T-cell (primary cell): Measurements from ENCODE around the gene PDGFD. TPM values are rescaled to one million over a fixed set of nuclear protein-coding genes. Genes with fewer than 3 reads are reported as not detected.
"Not testable (repeated sequence)": the region's sequence is repeated elsewhere in the genome, so short reads cannot be mapped to it uniquely, and the experiment has no call there.

Source experiments
- ATAC-seq, 4 experiments: fragments of 200-7000 bp in 3 of 4; fragments of 150-1000 bp in 1 of 4; cut with Tn5 transposase; replicated peaks in 1 of 4; 1 replicate in 3 of 4; 2 replicates in 1 of 4; pipeline ENCODE4 v1.10.0; 2021; ENCODE audit warnings: moderate library complexity in 3 of 4, mild to moderate bottlenecking in 2 of 4, moderate number of reproducible peaks in 1 of 4
- CTCF ChIA-PET, 2 donors: fragments of 300-600 bp; sonication (Branson Sonifier 250); formaldehyde crosslinking; loops; one replicate each; lab custom pipeline; 2022; ENCODE audit warnings: antibody characterized with exemption in 2 of 2; lab: Charles Lee
- POLR2A ChIA-PET, 2 donors: fragments of 300-600 bp; sonication (Branson Sonifier 250); formaldehyde crosslinking; loops; one replicate each; lab custom pipeline; 2022; ENCODE audit warnings: antibody characterized with exemption in 2 of 2; lab: Charles Lee
- DNase-seq, 35 experiments: peaks; one replicate each; pipeline versions ENCODE4 v3.0.0 to v3.0.0-alpha.2; 2013 to 2023
- H3K27ac ChIP-seq: one replicate; pipeline ENCODE4 v1.5.1; 2013; ENCODE audit warnings: low read length
- H3K27me3 ChIP-seq, 2 experiments: replicated peaks in 1 of 2; 1 replicate in 1 of 2; 2 replicates in 1 of 2; pipeline versions ENCODE4 v1.6.1 to v1.7.0; 2013; ENCODE audit warnings: low read length in 1 of 2, mixed read lengths in 1 of 2; ENCODE audit not compliant: control insufficient read depth in 2 of 2, insufficient read depth in 2 of 2; ENCODE audit errors: extremely low read depth in 1 of 2
- H3K36me3 ChIP-seq, 2 donors: 1 replicate in 1 of 2; 2 replicates in 1 of 2; pipeline versions ENCODE4 v1.6.1 to v1.7.0; 2013; ENCODE audit warnings: low read length in 1 of 2; ENCODE audit not compliant: control insufficient read depth in 2 of 2, insufficient read depth in 1 of 2; ENCODE audit errors: extremely low read depth in 1 of 2
- H3K4me1 ChIP-seq, 2 experiments: 1 replicate in 1 of 2; 2 replicates in 1 of 2; pipeline versions ENCODE4 v1.6.1 to v1.7.0; 2013; ENCODE audit warnings: low read length in 2 of 2, mixed read lengths in 1 of 2; ENCODE audit not compliant: insufficient read depth in 2 of 2, control insufficient read depth in 1 of 2; ENCODE audit errors: extremely low read depth in 1 of 2
- H3K4me3 ChIP-seq, 2 donors: 1 replicate in 1 of 2; 2 replicates in 1 of 2; pipeline versions ENCODE4 v1.5.1 to v1.7.0; 2013; ENCODE audit warnings: mild to moderate bottlenecking in 2 of 2, low read length in 1 of 2, moderate library complexity in 1 of 2; ENCODE audit not compliant: control insufficient read depth in 1 of 2; ENCODE audit errors: extremely low read depth in 1 of 2
- H3K9me3 ChIP-seq: 2 replicates; pipeline ENCODE4 v1.7.0; 2013
- H3K27ac Mint-ChIP-seq, 2 donors: one replicate each; pipeline ENCODE4 v1.8.0; 2020 to 2021; ENCODE audit warnings: mild to moderate bottlenecking in 2 of 2, mixed read lengths in 2 of 2
- H3K27me3 Mint-ChIP-seq, 2 donors: one replicate each; pipeline ENCODE4 v1.8.0; 2021 to 2022; ENCODE audit warnings: mixed read lengths in 2 of 2
- H3K36me3 Mint-ChIP-seq: one replicate; pipeline ENCODE4 v1.8.0; 2021; ENCODE audit warnings: mixed read lengths
- H3K4me1 Mint-ChIP-seq, 3 donors: one replicate each; pipeline ENCODE4 v1.8.0; 2020 to 2022; ENCODE audit warnings: mixed read lengths in 3 of 3, mild to moderate bottlenecking in 1 of 3
- H3K4me3 Mint-ChIP-seq, 3 donors: one replicate each; pipeline ENCODE4 v1.8.0; 2020 to 2022; ENCODE audit warnings: mild to moderate bottlenecking in 3 of 3, mixed read lengths in 3 of 3, moderate library complexity in 3 of 3
- H3K9me3 Mint-ChIP-seq, 3 donors: one replicate each; pipeline ENCODE4 v1.8.0; 2020 to 2022; ENCODE audit warnings: mixed read lengths in 3 of 3
- WGBS: methylation state at CpG from one replicate; pipeline ENCODE4 v1.1.5; 2013; ENCODE audit warnings: missing lambda C conversion rate; ENCODE audit not compliant: insufficient coverage; 5-methylcytosine and 5-hydroxymethylcytosine counted together
- total RNA-seq, 35 experiments: library from RNA in 6 of 35; stranded (reverse) in 6 of 35; fragments of 120-200 nt in 1 of 35; gene quantifications; one replicate each; pipeline versions ENCODE4 v1.2.1 to v1.2.4 and lab custom pipeline; 2013 to 2026

Gene PDGFD
- total RNA-seq, 5 donors from 2014 or later (not counting 1 experiment from before 2014, with no cell fraction given): 0.35 to 2.9 (median 1.2) TPM

DNA sequence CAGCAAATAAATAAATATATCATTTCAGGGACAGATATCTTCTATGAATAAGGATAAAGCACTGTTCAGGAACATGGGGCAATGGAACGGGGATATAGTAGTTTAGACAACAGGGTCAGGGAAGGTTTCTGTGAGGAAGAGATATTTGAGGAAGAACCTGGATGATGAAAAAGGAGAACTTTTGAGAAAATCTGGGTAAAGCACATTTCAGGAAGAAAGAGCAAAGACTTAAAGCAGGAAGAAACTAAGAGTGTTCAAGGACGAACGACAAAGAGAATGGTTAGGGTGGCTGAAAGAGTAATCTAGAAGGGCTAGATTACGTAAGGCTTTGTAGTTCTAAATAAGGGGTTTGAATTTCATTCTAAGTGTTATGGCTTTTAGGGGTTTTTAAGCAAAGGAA is 114.8 kb downstream of the PDGFD start:
- H3K27me3 ChIP-seq: no peaks in the 10 kb centered on the region
- Mint-ChIP-seq H3K27ac (no peak overlapping the region), H3K4me1 (no peaks in the 10 kb centered on the region), H3K4me3 (no peak overlapping the region), H3K9me3 (no peaks in the 10 kb centered on the region), H3K27me3 (peaks cover 0 to 3% of the 10 kb centered on the region in 2 donors), H3K36me3 (no peaks in the 10 kb centered on the region)
- no peak for ATAC-seq
- DNase-seq: no peak
- WGBS: 93% methylated on average over 4 of the region's 4 CpGs
- no peaks in the 10 kb centered on the region for H3K4me1 ChIP-seq
- no peaks in the 10 kb centered on the region for H3K9me3 ChIP-seq
- ChIA-PET POLR2A (no interaction called here), CTCF (no interaction called here)
- H3K36me3 ChIP-seq: no peaks in the 10 kb centered on the region
- no peak overlapping the region for H3K27ac ChIP-seq
- no peak overlapping the region for H3K4me3 ChIP-seq

DNA sequence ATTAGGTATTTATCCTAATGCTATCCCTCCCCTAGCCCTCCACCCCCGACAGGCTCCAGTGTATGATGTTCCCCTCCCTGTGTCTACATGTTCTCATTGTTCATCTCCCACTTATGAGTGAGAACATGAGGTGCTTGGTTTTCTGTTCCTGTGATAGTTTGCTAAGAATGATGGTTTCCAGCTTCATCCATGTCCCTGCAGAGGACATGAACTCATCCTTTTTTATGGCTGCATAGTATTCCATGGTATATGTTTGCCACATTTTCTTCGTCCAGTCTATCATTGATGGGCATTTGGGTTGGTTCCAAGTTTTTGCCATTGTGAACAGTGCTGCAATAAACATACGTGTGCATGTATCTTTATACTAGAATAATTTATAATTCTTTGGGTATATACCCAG is 117.1 kb downstream of the PDGFD start:
- H3K9me3 Mint-ChIP-seq, POLR2A ChIA-PET, H3K36me3 ChIP-seq, H3K9me3 ChIP-seq, CTCF ChIA-PET, H3K4me3 ChIP-seq, ATAC-seq, H3K27ac ChIP-seq, H3K4me1 ChIP-seq, H3K4me1 Mint-ChIP-seq, DNase-seq, H3K4me3 Mint-ChIP-seq, H3K27me3 Mint-ChIP-seq, H3K36me3 Mint-ChIP-seq, H3K27ac Mint-ChIP-seq, H3K27me3 ChIP-seq: not testable (repeated sequence)
- WGBS: no CpG with 5 or more reads among the region's 3 CpGs

DNA sequence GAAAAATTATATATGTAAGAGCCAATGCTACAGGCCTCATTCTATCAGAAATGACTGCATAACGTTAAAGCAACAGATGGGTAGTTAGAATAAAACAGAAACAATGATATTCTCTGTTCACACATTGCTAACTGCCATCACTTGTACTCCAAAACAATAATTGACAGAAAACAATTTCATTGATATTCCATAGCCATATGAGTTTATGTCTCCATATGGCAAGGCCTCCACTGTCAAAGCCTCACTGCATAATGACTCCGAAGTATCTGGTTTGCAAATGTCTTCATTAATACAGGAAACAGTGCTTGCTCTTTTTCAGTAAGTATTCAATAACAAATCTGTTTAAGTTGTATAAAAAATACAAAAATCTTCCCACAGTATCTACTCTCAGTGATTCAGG is 117.6 kb downstream of the PDGFD start:
- no CpG with 5 or more reads among the region's 2 CpGs for WGBS
- ChIA-PET CTCF (no interaction called here), POLR2A (no interaction called here)
- H3K9me3 ChIP-seq: no peaks in the 10 kb centered on the region
- H3K4me3 Mint-ChIP-seq: no peak overlapping the region
- no peak for ATAC-seq
- no peak overlapping the region for H3K27ac Mint-ChIP-seq
- no peak overlapping the region for H3K27ac ChIP-seq
- H3K4me1 ChIP-seq: no peaks in the 10 kb centered on the region
- no peaks in the 10 kb centered on the region for H3K36me3 Mint-ChIP-seq
- no peaks in the 10 kb centered on the region for H3K9me3 Mint-ChIP-seq
- no peaks in the 10 kb centered on the region for H3K36me3 ChIP-seq
- H3K27me3 ChIP-seq: no peaks in the 10 kb centered on the region
- no peaks in the 10 kb centered on the region for H3K27me3 Mint-ChIP-seq
- no peak for DNase-seq
- no peaks in the 10 kb centered on the region for H3K4me1 Mint-ChIP-seq
- H3K4me3 ChIP-seq: no peak overlapping the region

DNA sequence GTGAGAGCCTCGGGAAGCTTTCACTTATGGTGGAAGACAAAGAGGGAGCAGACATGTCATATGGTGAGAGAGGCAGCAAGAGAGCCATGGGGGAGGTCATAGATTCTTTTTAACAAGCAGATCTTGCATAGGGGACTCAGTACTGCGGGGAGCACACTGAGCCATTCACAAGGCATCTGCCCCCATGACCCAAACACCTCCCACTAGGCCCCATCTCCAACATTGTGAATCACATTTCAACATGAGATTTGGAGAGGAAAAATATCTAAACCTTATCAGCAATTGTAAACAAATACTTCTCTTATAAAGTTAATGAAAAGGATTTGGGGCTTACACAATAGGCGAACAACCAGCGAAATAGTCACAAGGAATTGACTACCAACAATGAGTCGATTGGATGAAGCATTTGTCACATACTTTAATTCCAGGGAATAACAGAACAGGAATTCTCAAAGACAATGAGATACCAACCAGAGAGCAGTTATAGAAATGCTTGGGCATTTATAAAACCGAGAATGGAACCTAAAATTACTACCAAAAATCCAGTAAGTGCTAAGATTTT is 120.2 kb downstream of the PDGFD start:
- CTCF ChIA-PET: no interaction called here
- H3K4me1 Mint-ChIP-seq: no peaks in the 10 kb centered on the region
- Histone ChIP-seq H3K4me3 (no peak overlapping the region), H3K4me1 (no peaks in the 10 kb centered on the region), H3K27me3 (no peaks in the 10 kb centered on the region), H3K9me3 (no peaks in the 10 kb centered on the region), H3K27ac (no peak overlapping the region), H3K36me3 (no peaks in the 10 kb centered on the region)
- POLR2A ChIA-PET: no interaction called here
- WGBS: 100% methylated on average over 1 of the region's 6 CpGs
- H3K4me3 Mint-ChIP-seq: no peak overlapping the region
- no peak overlapping the region for H3K27ac Mint-ChIP-seq
- ATAC-seq (no peak), DNase-seq (no peak)
- H3K9me3 Mint-ChIP-seq: no peaks in the 10 kb centered on the region
- no peaks in the 10 kb centered on the region for H3K36me3 Mint-ChIP-seq
- H3K27me3 Mint-ChIP-seq: no peaks in the 10 kb centered on the region

DNA sequence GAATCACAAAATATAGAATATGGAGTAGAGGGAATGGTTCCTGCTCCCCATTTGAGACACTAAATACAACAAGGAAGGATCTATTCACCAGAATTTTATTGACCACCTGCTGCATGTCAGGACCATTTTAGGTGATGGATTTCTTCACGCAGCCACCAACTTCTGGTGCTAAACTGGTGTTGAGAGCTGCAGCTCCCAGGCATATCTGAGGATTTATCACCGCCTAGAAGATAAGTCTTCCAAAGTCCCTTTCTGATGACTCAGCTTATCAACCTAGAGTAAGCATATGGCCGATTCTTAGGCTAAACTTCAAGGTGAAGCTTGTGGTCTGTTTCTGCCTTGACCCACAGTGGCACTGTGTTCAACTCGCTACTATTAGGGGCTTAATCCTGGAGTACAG is 120.8 kb downstream of the PDGFD start:
- Mint-ChIP-seq H3K27me3 (no peaks in the 10 kb centered on the region), H3K27ac (no peak overlapping the region), H3K9me3 (no peaks in the 10 kb centered on the region), H3K4me3 (no peak overlapping the region), H3K36me3 (no peaks in the 10 kb centered on the region), H3K4me1 (no peaks in the 10 kb centered on the region)
- Histone ChIP-seq H3K27me3 (no peaks in the 10 kb centered on the region), H3K36me3 (no peaks in the 10 kb centered on the region), H3K4me1 (no peaks in the 10 kb centered on the region), H3K9me3 (no peaks in the 10 kb centered on the region), H3K4me3 (no peak overlapping the region), H3K27ac (no peak overlapping the region)
- CTCF ChIA-PET: no interaction called here
- POLR2A ChIA-PET: no interaction called here
- ATAC-seq: no peak
- 81% methylated on average over 3 of the region's 4 CpGs for WGBS
- DNase-seq: no peak

DNA sequence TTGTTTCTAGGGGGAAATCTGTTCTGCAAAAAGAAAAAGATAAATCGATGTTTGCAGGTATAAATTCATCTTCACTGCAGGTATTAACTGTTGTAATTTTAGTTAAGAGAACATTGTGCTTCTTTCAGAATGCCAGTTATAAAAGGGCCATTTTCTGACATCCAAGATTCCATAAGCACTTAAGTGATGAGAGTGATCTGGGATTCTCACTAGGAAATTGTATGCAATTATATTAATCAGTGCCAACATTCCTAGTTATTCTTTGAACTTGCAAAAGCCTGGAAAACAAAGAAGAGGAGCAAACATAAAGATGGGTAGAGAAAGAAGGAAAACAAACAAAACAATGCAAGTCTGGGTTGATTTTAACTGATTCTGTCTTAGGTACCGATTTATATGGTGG is 122.2 kb downstream of the PDGFD start:
- Histone ChIP-seq H3K4me1 (no peaks in the 10 kb centered on the region), H3K4me3 (no peak overlapping the region), H3K36me3 (no peaks in the 10 kb centered on the region), H3K27ac (no peak overlapping the region), H3K27me3 (no peaks in the 10 kb centered on the region), H3K9me3 (no peaks in the 10 kb centered on the region)
- ATAC-seq (no peak), DNase-seq (no peak)
- Mint-ChIP-seq H3K36me3 (no peaks in the 10 kb centered on the region), H3K9me3 (no peaks in the 10 kb centered on the region), H3K27me3 (no peaks in the 10 kb centered on the region), H3K4me3 (no peak overlapping the region), H3K27ac (no peak overlapping the region), H3K4me1 (no peaks in the 10 kb centered on the region)
- CTCF ChIA-PET: no interaction called here
- no CpG with 5 or more reads among the region's 2 CpGs for whole genome bisulfite sequencing
- POLR2A ChIA-PET: no interaction called here

DNA sequence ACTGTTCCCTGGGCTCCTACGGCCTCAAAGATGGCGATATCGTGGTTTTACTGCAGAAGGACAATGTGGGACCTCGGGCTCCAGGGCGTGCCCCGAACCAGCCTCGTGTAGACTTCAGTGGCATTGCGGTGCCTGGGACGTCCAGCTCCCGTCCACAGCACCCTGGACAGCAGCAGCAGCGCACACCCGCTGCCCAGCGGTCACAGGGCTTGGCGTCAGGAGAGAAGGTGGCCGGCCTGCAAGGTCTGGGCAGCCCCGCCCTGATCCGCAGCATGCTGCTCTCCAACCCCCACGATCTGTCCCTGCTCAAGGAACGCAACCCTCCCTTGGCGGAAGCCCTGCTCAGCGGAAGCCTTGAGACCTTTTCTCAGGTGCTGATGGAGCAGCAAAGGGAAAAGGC is 127.0 kb downstream of the PDGFD start:
- H3K27ac Mint-ChIP-seq: no peak overlapping the region
- no peaks in the 10 kb centered on the region for H3K27me3 Mint-ChIP-seq

More for the DNA sequence above, 127.0 kb downstream of the PDGFD start:
- DNase-seq (no peak), ATAC-seq (no peak)
- Mint-ChIP-seq H3K36me3 (no peaks in the 10 kb centered on the region), H3K9me3 (no peaks in the 10 kb centered on the region), H3K4me3 (no peak overlapping the region), H3K4me1 (no peaks in the 10 kb centered on the region)
- WGBS: 93% methylated on average over 21 of the region's 21 CpGs
- Histone ChIP-seq H3K9me3 (no peaks in the 10 kb centered on the region), H3K27ac (no peak overlapping the region), H3K4me3 (no peak overlapping the region), H3K36me3 (no peaks in the 10 kb centered on the region), H3K27me3 (no peaks in the 10 kb centered on the region), H3K4me1 (no peaks in the 10 kb centered on the region)
- ChIA-PET CTCF (no interaction called here), POLR2A (no interaction called here)
